NCI-H1436 treated with DMSO at 0.1 percent for 48 hours (cell line): Measurements from ENCODE around the gene SLC17A9.
A peak's percentile ranks its signal among the peaks of the same experiment; 100 is the strongest.

Source experiments
- DNase-seq: peaks from one replicate; lab custom pipeline; 2025; lab: John Stamatoyannopoulos, UW

The SLC17A9 gene

DNA sequence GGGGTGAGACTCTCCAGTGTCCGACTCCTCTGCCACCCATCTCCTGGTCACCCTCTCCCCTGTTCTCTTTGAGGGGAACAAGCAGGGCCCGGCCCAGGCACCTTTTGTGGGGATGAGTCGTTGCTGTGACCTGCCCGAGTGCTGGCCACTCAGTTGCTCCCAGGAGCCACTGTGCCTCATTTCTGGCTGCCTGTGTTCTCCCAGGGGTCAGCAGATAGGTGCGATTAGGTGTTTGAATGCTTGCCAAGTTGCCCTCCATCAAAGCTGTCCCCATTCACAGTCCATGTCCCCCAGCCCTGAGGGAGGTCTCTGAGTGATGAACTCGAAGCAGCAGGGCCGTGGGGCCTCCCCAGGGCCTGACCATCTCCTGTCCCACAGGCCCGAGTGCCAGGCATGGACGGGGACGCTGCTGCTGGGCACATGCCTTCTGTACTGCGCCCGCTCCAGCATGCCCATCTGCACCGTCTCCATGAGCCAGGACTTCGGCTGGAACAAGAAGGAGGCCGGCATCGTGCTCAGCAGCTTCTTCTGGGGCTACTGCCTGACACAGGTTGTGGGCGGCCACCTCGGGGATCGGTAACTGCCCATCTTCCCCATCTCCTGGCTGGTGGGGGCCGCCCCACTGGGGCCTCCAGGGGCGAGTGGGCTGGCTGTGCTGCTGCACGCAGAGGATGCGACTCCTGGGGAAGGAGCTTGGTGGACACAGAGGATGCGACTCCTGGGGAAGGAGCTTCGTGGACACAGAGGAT, 4.1 kb downstream of the SLC17A9 start:
- DNase-seq = no peak

DNA sequence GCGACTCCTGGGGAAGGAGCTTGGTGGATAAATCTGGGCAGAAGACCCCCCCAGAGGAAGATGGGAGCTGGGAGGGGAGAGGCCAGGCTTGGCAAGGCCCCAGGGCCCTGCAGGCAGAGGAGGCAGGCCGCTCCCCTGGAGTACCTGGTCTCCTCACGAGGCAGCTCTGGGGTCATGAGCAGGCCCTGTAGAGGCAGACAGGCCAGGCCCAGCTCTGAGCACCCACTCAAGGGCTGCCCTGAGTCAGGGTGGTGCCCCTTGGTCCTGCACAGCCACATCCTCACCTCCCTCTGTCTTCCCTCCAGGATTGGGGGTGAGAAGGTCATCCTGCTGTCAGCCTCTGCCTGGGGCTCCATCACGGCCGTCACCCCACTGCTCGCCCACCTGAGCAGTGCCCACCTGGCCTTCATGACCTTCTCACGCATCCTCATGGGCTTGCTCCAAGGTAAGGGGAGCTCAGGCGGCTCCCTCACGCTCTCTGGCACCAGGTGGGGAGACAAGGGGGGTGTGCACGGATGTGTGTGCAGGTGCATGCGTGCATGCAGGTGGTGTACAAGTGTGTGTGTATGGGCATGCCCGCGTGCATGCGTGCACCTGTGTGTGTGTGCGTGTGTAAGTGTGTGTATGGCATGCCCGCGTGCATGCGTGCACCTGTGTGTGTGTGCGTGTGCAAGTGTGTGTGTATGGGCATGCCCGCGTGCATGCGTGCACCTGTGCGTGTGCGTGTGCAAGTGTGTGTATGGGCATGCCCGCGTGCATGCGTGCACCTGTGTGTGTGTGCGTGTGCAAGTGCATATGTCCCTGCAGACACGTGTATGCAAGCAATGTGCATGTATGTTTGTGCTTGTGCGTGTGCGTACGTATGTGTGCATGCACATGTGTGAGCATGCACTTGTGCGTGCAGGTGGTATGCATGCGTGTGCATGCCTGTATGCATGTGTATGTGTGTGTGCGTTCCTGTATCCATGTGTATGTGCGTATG, 4.9 kb downstream of the SLC17A9 start:
- DNase-seq = no peak

DNA sequence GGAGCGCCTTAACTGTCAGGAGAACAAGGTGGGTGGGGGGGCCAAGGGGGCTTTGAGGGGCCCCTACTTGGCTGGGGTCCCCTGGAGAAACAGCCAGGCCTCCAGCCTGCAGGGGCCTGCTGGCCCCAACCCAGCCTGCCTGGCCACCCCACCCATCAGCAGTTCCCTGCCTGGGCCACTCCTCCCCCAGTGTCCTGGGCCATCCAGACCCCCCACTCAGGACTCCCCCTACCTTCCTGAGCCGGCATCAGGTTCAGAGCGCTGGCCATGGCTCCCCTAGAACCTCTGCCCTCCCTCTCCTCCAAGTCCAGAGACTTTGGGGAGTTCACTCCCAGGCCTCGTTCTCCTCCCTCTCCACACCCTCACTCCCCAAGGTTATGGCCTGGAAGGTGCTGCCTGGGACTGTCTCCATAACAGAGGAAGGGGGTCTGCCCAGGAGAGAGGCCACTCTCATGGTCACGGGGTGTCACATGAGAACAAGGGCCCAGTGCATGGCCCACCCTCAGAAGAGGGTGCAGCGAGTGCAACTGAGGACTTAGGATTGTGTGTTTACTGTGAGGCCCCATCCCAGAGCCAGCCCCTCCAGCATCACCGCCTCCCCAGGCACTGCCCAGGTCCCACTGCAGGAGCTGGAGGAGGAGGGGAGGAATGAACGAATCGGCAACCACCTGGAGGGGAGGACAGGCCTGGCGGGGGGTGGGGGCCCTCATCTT, 6.0 kb downstream of the SLC17A9 start:
- no peak for DNase-seq

DNA sequence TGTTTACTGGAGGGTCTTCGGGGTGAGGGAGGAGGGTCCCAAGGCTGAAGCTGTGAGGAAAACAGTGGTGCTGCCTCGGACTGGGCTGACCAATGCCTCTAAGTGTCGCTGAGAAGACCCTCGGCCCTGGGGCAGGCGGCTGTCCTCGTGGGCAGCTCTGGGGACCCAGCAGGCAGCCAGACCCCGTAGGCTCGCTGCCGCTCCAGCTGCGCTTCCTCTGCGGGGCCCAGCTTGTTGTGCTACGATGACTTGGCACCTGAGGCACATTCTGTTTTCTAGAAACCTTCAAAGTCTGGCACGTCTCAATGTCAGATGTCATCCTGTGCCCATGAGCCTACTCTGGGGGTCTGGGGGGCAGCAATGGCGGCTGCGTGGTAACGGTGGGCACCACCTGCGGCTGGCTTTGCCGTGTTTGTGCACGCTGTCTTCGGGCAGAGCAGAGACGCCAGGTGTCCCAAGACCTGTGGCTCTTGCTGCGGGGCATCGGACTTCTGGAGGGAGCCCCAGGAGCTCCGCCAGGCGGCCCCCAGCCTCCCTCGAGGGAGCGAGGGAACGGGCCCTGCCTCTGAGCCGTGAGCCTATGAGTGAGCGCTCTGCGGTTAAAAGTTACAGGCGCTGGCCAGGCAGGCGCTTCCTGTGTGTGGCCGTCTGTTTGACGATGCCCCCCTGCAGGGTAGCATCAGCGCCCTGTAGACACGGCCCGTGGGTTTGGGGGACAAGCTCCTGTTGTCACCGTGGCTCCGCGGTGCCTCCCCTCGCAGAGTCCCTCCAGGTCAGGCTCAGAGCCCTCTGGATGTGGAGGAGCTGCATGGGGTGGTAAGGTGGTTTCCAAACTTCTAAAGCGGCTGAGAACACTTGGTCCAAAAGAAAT, 6.8 kb downstream of the SLC17A9 start:
- no peak for DNase-seq

DNA sequence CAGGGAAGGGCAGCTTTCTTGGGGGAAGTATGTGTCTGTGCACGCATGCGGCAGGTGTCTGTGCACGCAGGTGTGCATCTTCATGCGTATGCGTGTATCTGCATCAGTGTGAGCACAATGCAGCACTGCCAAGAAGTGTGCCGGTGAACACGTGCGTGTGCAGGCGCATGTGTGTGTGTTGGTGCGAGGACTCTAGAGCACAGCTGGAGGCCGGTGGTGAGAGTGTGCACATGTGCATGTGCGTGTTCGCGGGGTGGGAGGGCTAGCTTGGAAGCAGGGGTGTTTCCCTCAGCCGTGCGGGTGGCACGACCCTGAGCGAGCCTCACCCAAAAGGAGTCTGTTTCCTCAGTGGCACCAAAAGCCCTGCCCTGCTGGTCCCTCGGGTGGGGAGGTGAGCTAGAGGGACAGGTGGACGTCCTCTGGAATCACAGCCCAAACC, 7.5 kb downstream of the SLC17A9 start:
- DNase-seq = no peak

DNA sequence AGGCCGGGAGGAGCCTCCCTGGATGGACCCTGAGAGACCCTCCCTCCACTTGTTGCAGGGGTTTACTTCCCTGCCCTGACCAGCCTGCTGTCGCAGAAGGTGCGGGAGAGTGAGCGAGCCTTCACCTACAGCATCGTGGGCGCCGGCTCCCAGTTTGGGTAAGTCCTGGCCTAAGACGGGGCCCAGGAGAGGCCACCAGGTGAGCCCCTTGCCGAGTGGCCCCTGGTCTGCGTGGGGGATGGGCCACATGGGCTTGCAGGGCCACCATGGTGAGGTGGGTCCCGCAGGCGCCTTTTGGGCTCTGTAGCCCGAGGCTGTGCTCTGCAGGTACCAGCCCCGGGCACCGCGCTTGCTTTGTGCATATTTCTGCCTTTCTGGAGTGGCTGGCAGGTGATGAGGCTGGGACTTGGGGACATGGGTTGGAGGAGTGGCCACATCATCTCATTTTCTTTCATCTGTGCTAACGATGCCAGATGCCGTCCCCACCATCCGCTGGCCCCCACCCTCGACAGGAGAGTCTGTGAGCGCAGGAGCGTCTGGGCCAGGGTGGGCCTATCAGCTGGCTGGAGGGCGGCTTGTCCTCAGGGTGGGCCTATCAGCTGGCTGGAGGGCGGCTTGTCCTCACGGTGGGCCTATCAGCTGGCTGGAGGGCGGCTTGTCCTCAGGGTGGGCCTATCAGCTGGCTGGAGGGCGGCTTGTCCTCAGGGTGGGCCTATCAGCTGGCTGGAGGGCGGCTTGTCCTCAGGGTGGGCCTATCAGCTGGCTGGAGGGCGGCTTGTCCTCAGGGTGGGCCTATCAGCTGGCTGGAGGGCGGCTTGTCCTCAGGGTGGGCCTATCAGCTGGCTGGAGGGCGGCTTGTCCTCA, 8.2 kb downstream of the SLC17A9 start:
- DNase-seq = peak; percentile 14

DNA sequence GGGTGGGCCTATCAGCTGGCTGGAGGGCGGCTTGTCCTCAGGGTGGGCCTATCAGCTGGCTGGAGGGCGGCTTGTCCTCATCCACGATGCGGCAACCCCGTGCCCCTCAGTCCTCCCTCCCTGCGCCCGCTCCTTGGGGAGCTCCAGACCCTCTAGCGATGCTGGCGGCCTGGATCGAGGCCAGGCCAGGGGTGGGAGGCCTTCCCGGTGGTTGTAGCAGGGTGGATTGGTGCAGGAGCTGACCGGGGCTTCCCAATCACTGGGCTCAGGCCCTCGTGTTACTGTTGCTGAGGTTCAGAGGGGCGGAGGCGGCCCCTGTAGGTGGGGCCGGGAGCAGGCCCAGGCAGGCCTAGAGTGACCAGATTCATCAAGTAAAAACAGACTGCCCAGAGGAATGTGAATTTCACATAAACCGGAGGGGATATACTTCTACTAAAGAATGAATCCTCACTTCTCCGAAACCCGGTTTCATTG, 8.8 kb downstream of the SLC17A9 start:
- no peak for DNase-seq

DNA sequence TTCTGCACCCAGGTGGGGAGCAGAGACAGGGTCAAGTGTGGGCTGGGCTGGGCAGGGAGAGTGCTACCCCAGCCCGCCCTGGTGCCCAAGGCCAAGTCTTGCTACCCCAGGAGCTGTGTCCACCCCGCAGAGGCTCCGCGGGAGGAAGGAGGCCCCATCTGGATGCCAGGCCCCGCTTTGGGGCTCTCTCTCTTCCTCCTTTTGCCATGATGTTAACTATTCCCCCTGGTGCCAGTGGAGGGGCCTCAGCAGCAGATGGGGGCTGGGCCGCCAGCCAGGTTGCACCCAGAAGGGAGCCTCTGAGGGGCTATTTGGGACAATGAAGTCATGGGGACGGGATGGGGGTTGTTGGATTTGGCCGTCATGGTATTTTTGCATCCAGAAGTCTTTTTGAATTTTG, 9.3 kb downstream of the SLC17A9 start:
- no peak for DNase-seq

DNA sequence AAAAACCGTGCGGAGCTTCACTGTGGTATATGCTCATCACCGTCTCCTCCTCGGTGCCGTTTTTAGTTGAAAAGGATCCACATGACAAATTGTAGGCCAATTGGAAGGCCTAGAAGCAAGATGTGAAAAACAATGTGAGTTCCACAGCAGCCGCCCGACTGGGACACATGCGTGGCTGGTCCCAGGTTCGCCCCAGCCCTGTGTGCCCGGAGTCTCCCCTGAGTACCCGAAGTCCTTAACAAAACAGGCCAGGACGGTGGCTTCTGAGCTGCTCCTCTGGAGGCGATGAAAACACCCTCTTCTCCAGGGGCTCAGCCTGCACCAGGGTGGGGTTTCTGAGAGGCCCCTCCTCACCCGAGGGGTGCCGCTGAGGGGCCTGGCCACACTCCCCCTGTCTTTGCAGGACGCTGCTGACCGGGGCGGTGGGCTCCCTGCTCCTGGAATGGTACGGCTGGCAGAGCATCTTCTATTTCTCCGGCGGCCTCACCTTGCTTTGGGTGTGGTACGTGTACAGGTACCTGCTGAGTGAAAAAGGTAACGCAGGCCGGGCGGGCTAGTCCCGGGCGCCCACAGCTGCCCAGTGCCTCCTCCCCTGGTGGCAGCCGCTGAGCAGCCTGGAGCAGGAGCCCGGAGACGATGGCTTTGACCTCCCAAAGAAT, 9.8 kb downstream of the SLC17A9 start:
- no peak for DNase-seq

DNA sequence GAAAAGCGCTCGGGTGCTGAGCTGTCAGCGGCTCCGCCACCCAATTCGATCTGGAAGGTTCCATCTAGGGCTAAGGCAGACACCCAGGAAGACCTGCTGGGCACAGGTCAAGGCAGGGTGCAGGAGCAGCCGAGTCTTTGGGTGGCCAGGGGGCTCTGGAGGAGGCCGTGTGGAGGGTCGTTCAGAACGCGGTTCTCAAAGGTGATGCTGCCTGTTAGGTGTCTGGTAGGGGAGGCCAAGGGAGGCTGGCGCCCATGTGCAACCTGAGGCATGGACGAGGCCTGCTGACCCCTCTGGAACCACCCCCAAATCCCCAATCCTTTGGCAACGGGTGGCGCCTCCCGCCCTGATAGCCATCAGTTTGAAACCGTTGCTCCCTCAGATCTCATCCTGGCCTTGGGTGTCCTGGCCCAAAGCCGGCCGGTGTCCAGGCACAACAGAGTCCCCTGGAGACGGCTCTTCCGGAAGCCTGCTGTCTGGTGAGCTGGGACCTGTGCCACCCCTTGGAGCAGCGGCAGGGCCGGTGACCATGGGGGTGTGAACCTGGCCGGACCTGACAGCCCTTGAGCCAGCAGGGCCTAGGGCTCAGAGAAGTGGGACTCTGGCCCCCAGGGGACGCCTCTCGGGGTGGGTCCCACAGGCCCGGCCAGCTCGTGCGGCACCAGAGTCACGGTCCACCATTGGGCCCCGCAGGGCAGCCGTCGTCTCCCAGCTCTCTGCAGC, 10.5 kb downstream of the SLC17A9 start:
- DNase-seq = no peak

DNA sequence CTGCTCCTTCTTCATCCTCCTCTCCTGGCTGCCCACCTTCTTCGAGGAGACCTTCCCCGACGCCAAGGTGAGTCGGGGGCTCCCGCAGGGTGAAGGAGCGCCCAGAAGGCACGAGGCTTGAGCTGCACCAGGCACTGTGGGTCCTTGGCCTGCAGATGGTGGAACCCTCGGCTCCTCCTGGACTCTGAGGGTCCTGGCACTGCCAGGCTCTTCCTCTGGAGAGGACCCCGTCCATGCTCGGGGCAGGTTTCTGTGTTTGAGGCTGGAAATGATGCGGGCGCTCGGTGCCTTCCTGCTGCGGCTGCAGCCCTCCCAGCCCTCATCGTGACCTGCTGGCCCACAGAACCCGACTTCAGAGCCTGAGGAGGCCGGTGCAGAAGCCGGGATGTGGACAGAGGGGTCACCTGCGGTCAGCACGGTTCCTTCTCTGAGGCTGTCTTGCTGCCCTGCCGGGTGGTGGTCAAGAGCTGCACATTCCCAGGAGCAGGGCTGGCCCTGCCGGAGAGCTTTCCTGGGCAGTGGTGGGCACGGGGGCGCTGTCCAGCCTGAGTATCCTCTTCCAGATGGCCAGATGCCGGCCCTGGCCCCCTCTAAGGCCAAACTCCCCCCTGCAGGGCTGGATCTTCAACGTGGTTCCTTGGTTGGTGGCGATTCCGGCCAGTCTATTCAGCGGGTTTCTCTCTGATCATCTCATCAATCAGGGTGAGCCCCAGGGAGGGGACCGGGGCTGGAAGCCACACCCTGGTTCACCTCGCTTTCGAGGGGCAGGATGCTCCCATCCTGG, 11.3 kb downstream of the SLC17A9 start:
- no peak for DNase-seq

DNA sequence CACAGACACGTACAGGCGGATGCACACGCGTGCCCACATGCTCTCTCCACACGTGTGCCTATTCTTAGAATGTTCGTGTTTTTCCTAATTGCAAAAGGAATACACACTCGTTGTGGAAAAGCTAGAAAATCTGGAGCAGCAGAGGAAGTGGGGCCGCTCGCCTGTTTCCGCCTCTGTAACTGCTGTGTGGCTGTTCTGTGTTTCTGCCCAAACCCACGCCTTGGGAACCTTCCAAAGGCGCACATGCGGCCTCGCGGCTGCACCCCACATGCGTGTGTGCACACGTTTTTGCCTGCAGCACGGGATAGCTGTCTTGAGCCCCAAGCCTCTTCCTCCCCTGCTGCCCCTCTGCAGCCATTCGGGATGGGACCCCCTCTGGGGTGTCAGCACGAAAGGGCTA, 12.2 kb downstream of the SLC17A9 start:
- no peak for DNase-seq

DNA sequence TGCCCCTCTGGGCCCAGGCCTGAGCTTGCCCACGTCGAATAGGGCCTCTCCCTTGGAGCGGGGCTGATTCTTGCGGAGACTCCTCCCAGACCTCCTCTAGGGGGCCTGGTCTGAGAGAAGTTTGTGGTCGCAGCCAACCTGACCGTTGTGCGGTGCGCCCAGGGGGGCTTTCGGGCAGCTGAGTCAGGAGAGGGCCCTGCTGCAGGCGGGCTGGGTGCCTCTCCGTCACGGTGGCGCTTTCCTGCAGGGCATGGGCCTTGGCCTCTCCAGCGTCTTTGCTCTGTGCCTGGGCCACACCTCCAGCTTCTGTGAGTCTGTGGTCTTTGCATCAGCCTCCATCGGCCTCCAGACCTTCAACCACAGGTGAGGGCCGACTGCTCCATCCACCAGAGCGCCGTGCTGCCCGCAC, 12.9 kb downstream of the SLC17A9 start:
- no peak for DNase-seq

DNA sequence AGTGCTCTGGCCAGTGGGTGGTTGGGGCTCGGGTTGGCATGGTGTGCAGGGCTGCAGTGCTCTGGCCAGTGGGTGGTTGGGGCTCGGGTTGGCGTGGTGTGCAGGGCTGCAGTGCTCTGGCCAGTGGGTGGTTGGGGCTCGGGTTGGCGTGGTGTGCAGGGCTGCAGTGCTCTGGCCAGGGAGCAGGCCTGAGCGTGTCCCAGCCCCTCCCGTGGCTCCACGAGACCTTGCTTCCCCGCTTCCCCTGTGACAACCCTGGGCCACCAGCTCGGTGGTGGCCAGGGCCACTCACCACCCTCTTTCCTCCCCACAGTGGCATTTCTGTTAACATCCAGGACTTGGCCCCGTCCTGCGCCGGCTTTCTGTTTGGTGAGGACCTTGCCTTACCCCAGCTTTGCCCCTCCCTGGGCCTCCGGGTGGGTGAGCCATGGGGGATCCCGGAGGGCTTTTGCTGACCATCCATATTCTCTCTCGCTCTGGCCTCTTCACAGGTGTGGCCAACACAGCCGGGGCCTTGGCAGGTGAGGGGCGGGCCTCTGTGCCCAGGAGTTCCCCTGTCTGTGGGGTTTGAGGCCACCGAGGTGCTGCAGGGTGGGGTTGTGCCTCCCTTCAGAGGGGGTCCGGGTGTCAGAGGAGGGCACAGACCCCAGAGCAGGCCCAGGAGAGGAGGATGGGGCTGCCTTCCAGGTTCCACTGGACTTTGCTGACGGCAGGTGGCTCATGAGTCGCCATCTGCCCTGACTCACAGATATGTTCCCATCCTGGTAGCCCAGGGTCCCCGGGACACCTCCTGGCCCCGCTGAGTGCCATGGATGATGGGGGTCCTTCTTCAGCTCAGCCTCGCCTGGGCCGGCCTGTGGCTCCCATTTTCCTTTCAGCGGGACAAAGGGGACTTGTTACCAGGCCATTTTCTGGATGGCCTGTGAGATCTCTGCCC, 14.0 kb downstream of the SLC17A9 start:
- DNase-seq = no peak

DNA sequence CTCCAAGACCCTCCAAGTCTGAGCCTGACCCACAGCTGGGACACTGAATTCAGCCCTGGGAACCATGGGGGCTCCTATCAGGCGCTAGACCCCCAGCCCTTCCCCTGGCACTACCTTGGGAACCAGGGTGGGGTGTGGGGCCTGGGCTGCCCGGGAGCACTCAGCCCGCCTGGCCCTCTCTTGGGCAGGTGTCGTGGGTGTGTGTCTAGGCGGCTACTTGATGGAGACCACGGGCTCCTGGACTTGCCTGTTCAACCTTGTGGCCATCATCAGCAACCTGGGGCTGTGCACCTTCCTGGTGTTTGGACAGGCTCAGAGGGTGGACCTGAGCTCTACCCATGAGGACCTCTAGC, 14.6 kb downstream of the SLC17A9 start:
- DNase-seq = no peak

DNA sequence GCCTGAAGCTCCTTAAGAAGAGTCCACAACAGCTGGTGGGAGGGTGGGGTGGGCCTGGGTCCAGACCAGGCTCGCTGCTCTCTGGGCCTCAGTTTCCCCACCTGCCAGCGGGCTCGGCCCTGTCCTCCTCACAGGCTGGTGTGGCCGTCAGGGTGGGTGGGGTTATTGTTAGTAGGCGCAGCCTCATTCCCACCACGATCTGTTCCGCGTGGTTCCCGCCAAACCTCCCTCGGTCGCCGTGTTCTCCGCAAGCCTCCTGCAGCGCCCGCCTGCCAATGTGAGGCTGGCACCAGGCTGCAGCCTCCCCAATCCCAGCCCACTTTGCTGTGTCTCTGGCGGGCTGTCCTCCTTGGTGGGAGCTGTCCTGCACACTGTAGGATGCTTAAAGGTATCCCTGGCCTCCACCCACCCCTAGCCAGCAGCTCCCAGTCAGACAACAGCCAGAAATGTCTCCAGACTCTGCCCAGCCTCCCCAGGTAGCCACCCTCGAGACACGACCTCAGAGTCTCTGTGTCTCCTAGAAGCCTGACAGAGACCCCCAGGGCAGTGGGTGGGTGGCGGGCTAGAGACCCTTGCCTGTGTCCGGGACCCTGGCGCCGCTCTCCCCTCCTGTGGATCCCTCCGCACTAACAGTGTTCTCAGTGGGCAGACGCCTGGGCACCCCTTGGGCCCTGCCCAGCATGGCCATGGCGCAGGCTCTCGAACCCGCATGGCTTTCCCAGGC, 15.3 kb downstream of the SLC17A9 start:
- no peak for DNase-seq
